ENCODE results near the gene SHISAL1. TPM values are rescaled to one million over a fixed set of nuclear protein-coding genes. Genes with fewer than 3 reads are reported as not detected.

SHISAL1 gene
- total and polyA plus RNA-seq, 11 donors = 0.32 to 1.5 (median 0.85) TPM

GRCh38 chr22:44207981-44208317, 104.8 kb downstream of the SHISAL1 start:
- Histone ChIP-seq H3K36me3 (peaks cover 0 to 6% (median 0%) of the 10 kb centered on the region in 9 donors), H3K27me3 (no peaks in the 10 kb centered on the region), H3K4me3 (no peak overlapping the region), H3K4me1 (peaks cover 0 to 22% (median 2%) of the 10 kb centered on the region in 12 donors), H3K9me3 (peaks cover 0 to 26% (median 4%) of the 10 kb centered on the region in 12 donors), H3K27ac (no peak overlapping the region)
- intact Hi-C loops (cut with DNase I) = no loop called here
- ATAC-seq = no peak
- TF ChIP-seq POLR2A (IDR thresholded peaks at IDR 0.05) = no peak
- no peak for TF ChIP-seq CTCF (IDR thresholded peaks at IDR 0.05)
- WGBS, 4 donors = 80 to 86% (median 83%) methylated on average over 4 of the region's 4 CpGs
- DNase-seq = no peak

DNA sequence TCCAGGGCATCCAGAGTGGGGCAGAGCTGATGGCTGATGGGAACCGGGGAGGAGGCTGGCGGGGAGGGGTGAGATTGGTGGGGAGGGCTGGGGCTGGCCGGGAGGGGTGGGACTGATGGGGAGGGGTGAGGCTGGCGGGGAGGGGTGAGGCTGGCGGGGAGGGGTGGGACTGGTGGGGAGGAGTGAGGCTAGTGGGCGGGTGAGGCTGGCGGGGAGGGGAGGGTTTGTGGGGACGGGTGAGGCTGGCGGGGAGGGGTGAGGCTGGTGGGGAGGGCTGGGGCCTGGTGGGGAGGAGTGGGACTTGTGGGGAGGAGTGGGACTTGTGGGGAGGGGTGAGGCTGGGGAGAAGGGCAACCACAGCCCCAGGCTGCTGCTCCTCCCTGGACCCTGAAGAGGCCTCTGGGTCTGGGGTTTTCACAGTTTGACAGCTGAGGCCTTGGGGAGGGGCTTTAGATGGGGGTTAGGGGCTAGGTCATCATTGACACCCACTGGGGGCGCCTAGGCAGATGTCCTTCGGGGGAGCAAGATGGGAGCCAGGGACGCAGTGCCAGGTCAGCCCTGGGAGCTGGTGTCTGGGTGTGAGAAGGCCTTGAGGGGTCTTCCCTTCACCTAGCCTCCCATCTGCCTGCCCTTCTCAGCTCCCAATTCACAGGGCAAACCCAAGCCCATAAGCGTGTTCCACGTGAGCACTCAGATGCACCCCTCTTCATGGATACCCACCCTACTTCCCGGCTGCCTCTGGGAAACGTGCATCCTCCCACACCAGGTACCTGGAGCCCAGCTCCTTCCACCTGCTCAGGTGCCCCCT, 105.4 kb downstream of the SHISAL1 start:
- no peak for TF ChIP-seq POLR2A (IDR thresholded peaks at IDR 0.05)
- TF ChIP-seq CTCF (IDR thresholded peaks at IDR 0.05) = no peak
- no peak overlapping the region for H3K4me3 ChIP-seq
- no peak overlapping the region for H3K27ac ChIP-seq
- H3K27me3 ChIP-seq = peaks cover 0 to 4% (median 0%) of the 10 kb centered on the region in 9 donors
- intact Hi-C loops (cut with DNase I) = no loop called here
- peaks cover 0 to 6% (median 0%) of the 10 kb centered on the region in 9 donors for H3K36me3 ChIP-seq
- 85 to 91% (median 89%) methylated on average over 13 to 16 of the region's 16 CpGs for WGBS, 4 donors
- peaks cover 0 to 16% (median 1%) of the 10 kb centered on the region in 12 donors for H3K4me1 ChIP-seq
- no peak for ATAC-seq
- no peak for DNase-seq
- peaks cover 0 to 26% (median 4%) of the 10 kb centered on the region in 12 donors for H3K9me3 ChIP-seq

GRCh38 chr22:44206696-44207095, 106.1 kb downstream of the SHISAL1 start:
- ATAC-seq (no peak), DNase-seq (no peak)
- 83 to 92% (median 86%) methylated on average over 7 to 8 of the region's 8 CpGs for WGBS, 4 donors
- peaks cover 0 to 5% (median 0%) of the 10 kb centered on the region in 9 donors for H3K27me3 ChIP-seq
- H3K4me1 ChIP-seq = peaks cover 0 to 9% (median 0%) of the 10 kb centered on the region in 12 donors
- intact Hi-C loops (cut with DNase I) = no loop called here
- no peak overlapping the region for H3K4me3 ChIP-seq
- H3K36me3 ChIP-seq = peaks cover 0 to 6% (median 0%) of the 10 kb centered on the region in 9 donors
- peaks cover 0 to 26% (median 4%) of the 10 kb centered on the region in 12 donors for H3K9me3 ChIP-seq
- TF ChIP-seq CTCF (IDR thresholded peaks at IDR 0.05) (no peak), POLR2A (IDR thresholded peaks at IDR 0.05) (no peak)
- H3K27ac ChIP-seq = no peak overlapping the region

DNA sequence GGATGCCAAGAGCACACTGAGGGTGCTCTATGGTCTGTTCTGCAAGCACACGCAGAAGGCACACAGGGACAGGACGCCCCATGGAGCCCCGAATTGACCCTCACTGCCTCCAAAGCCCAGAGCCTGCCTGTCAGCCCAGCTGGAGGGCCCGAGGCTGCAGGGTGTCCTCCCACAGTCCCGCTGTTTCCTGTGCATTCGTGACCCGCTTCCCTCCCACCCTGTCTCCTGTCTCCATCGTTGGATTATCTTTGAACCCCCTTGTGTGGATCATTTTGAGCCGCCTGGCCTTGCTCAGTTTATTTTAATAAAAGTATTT, 106.5 kb downstream of the SHISAL1 start:
- Histone ChIP-seq H3K4me1 (peaks cover 0 to 8% (median 0%) of the 10 kb centered on the region in 12 donors), H3K27me3 (peaks cover 0 to 5% (median 0%) of the 10 kb centered on the region in 9 donors), H3K27ac (no peak overlapping the region), H3K36me3 (peaks cover 0 to 6% (median 0%) of the 10 kb centered on the region in 9 donors), H3K4me3 (no peak overlapping the region), H3K9me3 (peaks cover 0 to 26% (median 4%) of the 10 kb centered on the region in 12 donors)
- DNase-seq (no peak), ATAC-seq (no peak)
- no peak for TF ChIP-seq POLR2A (IDR thresholded peaks at IDR 0.05)
- TF ChIP-seq CTCF (IDR thresholded peaks at IDR 0.05) = no peak
- intact Hi-C loops (cut with DNase I) = no loop called here
- WGBS, 4 donors = 68 to 78% (median 75%) methylated on average over 7 to 9 of the region's 9 CpGs
